Spleen (tissue), 7 donors: Measurements from ENCODE around the gene TMBIM1.
A peak's percentile ranks its signal among the peaks of the same experiment; 100 is the strongest.

Experiments
- CTCF ChIP-seq, 11 experiments: fragments of 200-600 bp in 7 of 11; fragments of 450-650 bp in 4 of 11; sonication (generic) in 4 of 11; IDR thresholded peaks in 8 of 11; conservative IDR thresholded peaks in 3 of 11; 1 replicate in 7 of 11; 2 replicates in 4 of 11; pipeline versions ENCODE4 v1.4.0 to v1.8.0; 2016 to 2021; ENCODE audit warnings: antibody characterized with exemption in 11 of 11, inconsistent platforms in 4 of 11, mild to moderate bottlenecking in 1 of 11
- POLR2A ChIP-seq, 3 donors: fragments of 450-650 bp; IDR thresholded peaks; one replicate each; pipeline ENCODE4 v1.5.1; 2017; ENCODE audit warnings: antibody characterized with exemption in 3 of 3, mild to moderate bottlenecking in 1 of 3
- POLR2AphosphoS5 ChIP-seq, 3 donors: sonication (generic); formaldehyde crosslinking; IDR thresholded peaks; one replicate each; pipeline ENCODE4 v1.5.1; 2017; ENCODE audit warnings: antibody characterized with exemption in 3 of 3
- donor health status: DM: no; HTN: no; CAD: no; lungs with moderate emphysema.
- donor health status: DM: no; HTN: no; CAD: no.
- donor health status: DM: no; HTN: no; CAD: no.

GRCh38 chr2:218256612-218257350 is 35.5 kb downstream of the TMBIM1 start:
- TF ChIP-seq CTCF (IDR thresholded peaks at IDR 0.05 in 8 of 11, conservative IDR thresholded peaks at IDR 0.05 in 3 of 11): no peak
- TF ChIP-seq POLR2AphosphoS5 (IDR thresholded peaks at IDR 0.05): peak in 2 of 3 donors; percentile 36 to 40
- no peak for TF ChIP-seq POLR2A (IDR thresholded peaks at IDR 0.05)
